ENCODE results near the gene ESRRA. TPM values are rescaled to one million over a fixed set of nuclear protein-coding genes. Genes with fewer than 3 reads are reported as not detected.

The ESRRA gene
- total and polyA plus RNA-seq, 2 of the 13 experiments (the other 11 are each of a cell fraction or from before 2014, with no cell fraction given): 18.1 to 36.3 TPM

GRCh38 chr11:64317961-64318765 lies 12.8 kb downstream of the ESRRA start, which contains the start of gene PRDX5 (continued):
- TF ChIP-seq ARHGAP35 (CRISPR knock-in tag; IDR thresholded peaks at IDR 0.05; ENCODE audit: borderline replicate concordance) (peak; percentile 35; the same call in 1 of the 2 replicates), TBX2 (CRISPR knock-in tag; IDR thresholded peaks at IDR 0.05; ENCODE audit: borderline replicate concordance) (peak; percentile 66), ZNF572 (CRISPR knock-in tag; IDR thresholded peaks at IDR 0.05) (0 out of 2 replicates have a peak, but pooled peaks have one; percentile 83), ZNF432 (CRISPR knock-in tag; IDR thresholded peaks at IDR 0.05; ENCODE audit: borderline replicate concordance) (no peak), NONO (IDR thresholded peaks at IDR 0.05) (no peak), NONO (CRISPR knock-in tag; conservative IDR thresholded peaks at IDR 0.05) (peak; percentile 15; the same call in 1 of the 2 replicates), GATAD1 (CRISPR knock-in tag; IDR thresholded peaks at IDR 0.05) (no peak; the same call in 1 of the 2 replicates), ARID4A (CRISPR knock-in tag; IDR thresholded peaks at IDR 0.05; ENCODE audit: borderline replicate concordance) (peak; percentile 70), SETDB1 (CRISPR knock-in tag; IDR thresholded peaks at IDR 0.05; ENCODE audit: borderline replicate concordance) (no peak), ZNF777 (CRISPR knock-in tag; IDR thresholded peaks at IDR 0.05) (0 out of 2 replicates have a peak, but pooled peaks have one; percentile 27), FOXO1 (CRISPR knock-in tag; IDR thresholded peaks at IDR 0.05) (0 out of 2 replicates have a peak, but pooled peaks have one; percentile 27), PATZ1 (CRISPR knock-in tag; IDR thresholded peaks at IDR 0.05) (peak; percentile 56), ZNF232 (CRISPR knock-in tag; IDR thresholded peaks at IDR 0.05; ENCODE audit: borderline replicate concordance) (peak; percentile 76; the same call in 1 of the 2 replicates), IRF2 (CRISPR knock-in tag; IDR thresholded peaks at IDR 0.05) (no peak), AHR (CRISPR knock-in tag; IDR thresholded peaks at IDR 0.05) (no peak), MBD4 (IDR thresholded peaks at IDR 0.05; ENCODE audit: borderline replicate concordance, low read length) (no peak), HDAC6 (IDR thresholded peaks at IDR 0.05; ENCODE audit: low read depth, low read length) (no peak), ZNF160 (CRISPR knock-in tag; IDR thresholded peaks at IDR 0.05) (no peak; the same call in 1 of the 2 replicates), ZNF775 (CRISPR knock-in tag; IDR thresholded peaks at IDR 0.05; ENCODE audit: borderline replicate concordance) (0 out of 2 replicates have a peak, but pooled peaks have one; percentile 24), TRIM24 (CRISPR knock-in tag; IDR thresholded peaks at IDR 0.05) (no peak), ATF4 (CRISPR knock-in tag; IDR thresholded peaks at IDR 0.05) (peak in 1 of 2 experiments; percentile 51; a peak in 2 of 4 replicates), ZNF563 (CRISPR knock-in tag; IDR thresholded peaks at IDR 0.05) (peak; percentile 39; the same call in 1 of the 2 replicates)
